HG03378 (cell line): ENCODE results near the gene RDH5.

ENCODE experiments used
- ATAC-seq: cut with Tn5 transposase; IDR thresholded peaks from one replicate; pipeline ENCODE4 v1.9.1; 2021; ENCODE audit warnings: mild to moderate bottlenecking, moderate library complexity; ENCODE audit not compliant: unreplicated experiment

Gene RDH5

DNA sequence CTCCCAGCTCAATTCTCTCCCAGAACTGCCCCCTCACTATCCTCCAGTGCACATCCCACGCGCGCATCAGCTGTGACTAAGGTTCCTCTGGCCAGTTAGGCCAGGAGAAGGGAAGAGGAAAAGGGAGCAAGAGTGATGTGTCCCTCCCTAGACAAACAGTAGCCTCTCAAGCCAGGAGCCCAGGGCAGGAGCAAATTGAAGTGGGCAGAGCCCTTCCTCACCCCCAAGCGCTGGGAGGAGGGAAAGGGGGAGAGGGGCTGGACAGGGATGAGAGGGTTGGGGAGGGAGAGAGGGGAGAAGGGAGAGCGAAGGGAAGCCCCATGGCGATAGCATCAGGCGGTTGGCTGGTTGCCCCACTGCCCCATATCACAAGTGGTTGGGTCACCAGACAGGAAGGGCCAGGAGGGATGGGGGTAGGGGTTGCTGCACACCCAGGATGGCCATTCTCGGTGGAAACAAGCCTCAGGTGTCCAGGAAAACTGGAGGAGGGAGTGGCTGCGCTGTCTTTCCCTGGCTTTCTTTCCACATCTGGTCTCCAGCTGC is 7.5 kb downstream of the RDH5 start:
- no peak for ATAC-seq

- peak; percentile 12 for ATAC-seq
Observed at GRCh38 chr12:55728186-55728938, 8.2 kb downstream of the RDH5 start.

DNA sequence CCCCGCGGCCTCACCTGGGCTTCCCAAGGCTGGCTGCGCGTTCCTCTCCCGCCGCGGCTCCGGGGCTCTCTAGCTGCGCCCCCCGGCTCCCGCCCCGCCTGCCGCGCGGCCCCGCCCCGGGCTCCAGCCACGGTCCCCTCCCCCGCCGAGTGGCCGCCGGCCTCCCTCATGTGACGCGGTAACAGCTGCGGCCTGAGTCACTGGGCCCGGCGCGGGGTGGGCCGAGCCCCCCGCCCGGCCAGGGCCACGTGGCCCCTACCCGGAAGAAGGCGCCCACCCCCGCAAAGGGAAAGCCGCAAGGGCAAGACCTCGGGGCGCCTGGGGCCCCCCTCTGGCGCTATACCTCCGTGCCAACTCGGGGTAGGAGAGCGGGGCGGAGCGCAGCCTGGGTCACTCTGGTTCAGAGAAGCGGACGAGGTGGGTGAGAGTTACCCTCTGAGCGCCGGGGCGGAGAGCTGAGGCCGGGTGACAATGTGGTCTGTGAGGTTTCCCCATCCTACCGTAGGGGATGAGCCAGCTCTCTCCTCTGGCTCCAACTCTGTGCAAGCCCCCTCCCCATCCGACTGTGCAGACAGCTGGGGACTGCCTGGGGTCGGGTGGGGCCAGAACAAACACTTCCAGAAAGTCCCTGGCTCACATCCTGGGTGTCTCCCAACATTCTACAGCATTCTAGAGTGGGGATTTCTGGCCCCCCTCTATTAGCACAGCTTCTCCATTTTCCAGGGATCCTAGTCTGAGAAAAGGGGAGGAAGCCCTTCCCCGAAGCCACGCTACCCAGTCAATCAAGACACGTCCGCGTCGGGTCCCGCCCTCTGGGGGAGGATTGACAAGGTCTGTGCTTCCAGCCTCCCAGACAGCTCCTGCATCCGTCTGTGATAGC is 9.0 kb downstream of the RDH5 start, which contains the start of gene CD63:
Gene CD63, minus strand, starts transcription at position 71 of the 880 bp plus-strand sequence. CDS start 668 bp downstream, outside the sequence.
- ATAC-seq, result peak; percentile 48

DNA sequence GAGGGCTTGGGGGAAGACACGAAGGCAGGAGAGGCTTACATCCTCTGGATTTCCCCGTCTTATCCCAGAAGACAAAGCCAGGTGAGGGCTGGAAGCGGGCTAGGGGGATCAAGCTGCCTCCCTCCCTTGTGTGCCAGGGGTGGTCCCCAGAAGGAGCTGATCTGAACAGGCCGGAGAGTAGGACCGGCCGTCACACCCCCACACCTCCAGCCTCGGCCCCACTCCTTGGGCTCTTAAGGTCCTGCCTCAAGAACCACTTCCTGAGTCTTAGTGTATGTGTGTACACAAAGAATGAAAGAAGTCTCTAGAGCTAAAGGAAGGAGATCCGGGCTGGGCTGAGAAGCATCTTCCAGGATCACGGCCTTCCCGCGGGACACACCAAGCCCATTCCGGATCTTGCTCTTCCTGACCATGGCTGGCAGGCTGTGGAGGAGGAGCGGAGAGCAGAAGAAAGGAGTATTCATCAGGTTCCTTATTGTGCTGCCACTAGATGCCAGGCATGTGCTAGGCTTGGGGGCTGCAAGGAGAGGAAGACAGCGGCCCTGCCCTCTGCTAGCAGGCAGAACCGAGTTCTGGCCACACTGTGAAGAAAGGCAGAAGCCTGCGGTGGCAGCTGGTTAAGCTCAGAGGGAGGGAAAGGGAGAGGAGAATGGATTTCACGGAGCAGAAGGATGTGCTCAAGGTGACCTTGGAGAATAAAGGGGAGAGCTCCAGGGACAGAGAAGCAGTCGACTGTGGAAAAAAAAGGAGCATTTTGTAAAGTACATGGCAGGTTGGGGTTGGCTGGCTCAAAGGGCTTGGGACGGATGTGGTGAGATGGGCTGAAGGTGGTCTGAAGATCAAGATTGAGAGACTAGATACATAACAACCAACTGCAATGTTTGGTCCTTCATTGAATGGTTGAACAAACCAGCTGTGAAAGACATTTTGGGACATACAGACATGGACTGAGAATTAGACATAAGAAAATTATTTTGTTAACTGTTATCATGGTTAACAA is 9.9 kb downstream of the RDH5 start:
- ATAC-seq, result peak; percentile 42

GRCh38 chr12:55732288-55732687 is 12.1 kb downstream of the RDH5 start:
- ATAC-seq, result no peak

- no peak for ATAC-seq
Observed at GRCh38 chr12:55733021-55733555, 12.9 kb downstream of the RDH5 start.

DNA sequence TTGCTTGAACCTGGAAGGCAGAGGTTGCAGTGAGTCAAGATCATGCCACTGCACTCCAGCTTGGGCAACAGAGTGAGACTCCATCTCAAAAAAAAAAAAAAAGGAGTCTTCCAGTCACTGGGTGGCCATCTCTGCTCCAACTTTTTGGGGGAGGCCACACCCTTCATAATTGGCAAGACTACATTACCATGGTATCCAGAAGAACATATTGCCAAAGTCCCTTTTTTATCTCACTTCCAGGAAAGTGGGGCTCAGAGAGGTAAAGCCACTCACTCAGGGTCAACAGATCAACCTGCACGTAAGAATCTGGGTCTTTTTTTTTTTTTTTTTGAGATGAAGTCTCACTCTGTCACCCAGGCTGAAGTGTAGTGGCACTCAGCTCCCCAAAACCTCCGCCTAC is 13.7 kb downstream of the RDH5 start:
- no peak for ATAC-seq

- ATAC-seq, result no peak
Observed at GRCh38 chr12:55734595-55734994, 14.4 kb downstream of the RDH5 start.

DNA sequence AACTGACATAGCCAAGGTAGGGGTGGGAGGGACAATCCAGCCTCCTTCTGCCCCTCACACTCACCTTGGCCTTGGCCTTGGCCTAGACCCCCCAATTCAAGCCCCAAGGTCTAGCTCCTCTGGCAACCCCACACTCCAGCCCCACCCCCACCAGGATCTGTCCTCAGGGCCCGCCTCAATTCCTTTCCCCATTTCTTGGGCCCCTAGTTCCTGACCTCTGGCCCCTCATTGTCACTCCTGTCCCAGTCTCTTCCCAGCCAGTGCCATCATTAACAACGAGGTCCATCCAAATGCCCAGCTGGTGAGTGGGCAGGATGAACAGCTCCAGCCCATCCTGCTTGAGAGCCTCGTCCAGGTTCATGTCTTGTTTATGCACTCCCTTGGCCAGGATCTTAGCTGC is 15.9 kb downstream of the RDH5 start:
- no peak for ATAC-seq

GRCh38 chr12:55736780-55737580 is 16.8 kb downstream of the RDH5 start:
- no peak for ATAC-seq

GRCh38 chr12:55737581-55738122 is 17.5 kb downstream of the RDH5 start:
- no peak for ATAC-seq

DNA sequence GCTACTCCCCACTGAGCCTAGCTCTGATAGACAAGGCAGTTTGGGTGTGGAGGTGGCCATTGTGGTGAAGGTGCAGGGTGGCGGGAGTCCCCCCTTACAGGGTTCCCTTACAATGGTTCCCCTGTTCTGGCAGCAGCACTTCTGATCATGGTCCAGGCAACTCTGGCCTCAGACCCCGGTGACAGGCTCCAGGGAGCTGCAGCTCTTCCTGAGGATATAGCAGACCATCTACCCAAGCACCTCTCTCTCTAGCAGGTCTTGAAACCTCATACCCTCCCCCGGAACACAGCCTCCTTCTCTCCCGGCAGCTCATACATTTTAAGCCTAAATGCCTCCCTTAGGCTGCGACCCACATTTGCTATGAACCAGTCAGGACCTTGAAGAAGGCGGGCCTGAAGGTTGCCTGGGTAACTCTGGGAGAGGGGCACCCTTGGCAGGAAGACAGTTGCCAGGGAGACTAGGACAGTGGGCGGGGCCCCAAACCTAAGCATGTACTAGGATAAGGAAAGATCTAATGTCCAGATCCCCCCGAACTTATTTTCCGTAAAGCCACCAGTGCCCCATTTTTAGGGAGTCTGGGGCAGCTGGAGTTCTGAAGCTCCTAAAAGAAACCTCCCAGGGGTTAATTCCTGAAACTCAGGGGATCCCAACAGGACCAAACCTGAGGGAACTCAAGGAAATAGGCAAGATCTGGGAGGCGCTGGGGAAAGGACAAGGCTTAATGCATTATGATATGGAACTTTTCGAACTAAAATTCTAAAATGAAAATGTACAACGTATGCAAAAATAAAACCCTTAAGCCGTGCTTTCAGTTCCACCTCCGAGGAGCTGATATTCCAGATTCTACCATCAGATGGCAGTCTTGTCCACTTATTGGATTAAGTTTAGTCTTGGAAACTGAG is 18.2 kb downstream of the RDH5 start:
- ATAC-seq, result peak; percentile 78

DNA sequence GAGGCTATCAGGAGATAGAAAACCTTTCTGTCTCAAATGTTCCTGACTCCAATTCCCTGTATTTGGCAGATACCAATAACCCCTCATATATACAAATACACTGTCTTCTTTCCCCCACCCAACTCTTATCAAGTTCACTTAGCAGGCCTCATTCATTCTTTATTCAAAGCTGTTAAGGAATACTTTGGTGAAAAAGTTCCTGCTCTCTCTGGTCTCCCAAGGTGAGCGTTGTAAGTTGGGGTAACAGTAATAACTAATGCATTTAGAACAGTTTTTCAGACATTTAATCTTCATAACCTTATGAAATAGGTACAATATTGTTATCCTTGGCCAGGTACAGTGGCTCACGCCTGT is 18.8 kb downstream of the RDH5 start:
- no peak for ATAC-seq

GRCh38 chr12:55741931-55742680 is 21.9 kb downstream of the RDH5 start:
- no peak for ATAC-seq

- no peak for ATAC-seq
Observed at GRCh38 chr12:55742719-55743405, 22.7 kb downstream of the RDH5 start, which contains the start of gene GDF11. TSS of gene GDF11 (plus strand) at chr12:55743122. CDS start at chr12:55743317, 195 bp downstream.

DNA sequence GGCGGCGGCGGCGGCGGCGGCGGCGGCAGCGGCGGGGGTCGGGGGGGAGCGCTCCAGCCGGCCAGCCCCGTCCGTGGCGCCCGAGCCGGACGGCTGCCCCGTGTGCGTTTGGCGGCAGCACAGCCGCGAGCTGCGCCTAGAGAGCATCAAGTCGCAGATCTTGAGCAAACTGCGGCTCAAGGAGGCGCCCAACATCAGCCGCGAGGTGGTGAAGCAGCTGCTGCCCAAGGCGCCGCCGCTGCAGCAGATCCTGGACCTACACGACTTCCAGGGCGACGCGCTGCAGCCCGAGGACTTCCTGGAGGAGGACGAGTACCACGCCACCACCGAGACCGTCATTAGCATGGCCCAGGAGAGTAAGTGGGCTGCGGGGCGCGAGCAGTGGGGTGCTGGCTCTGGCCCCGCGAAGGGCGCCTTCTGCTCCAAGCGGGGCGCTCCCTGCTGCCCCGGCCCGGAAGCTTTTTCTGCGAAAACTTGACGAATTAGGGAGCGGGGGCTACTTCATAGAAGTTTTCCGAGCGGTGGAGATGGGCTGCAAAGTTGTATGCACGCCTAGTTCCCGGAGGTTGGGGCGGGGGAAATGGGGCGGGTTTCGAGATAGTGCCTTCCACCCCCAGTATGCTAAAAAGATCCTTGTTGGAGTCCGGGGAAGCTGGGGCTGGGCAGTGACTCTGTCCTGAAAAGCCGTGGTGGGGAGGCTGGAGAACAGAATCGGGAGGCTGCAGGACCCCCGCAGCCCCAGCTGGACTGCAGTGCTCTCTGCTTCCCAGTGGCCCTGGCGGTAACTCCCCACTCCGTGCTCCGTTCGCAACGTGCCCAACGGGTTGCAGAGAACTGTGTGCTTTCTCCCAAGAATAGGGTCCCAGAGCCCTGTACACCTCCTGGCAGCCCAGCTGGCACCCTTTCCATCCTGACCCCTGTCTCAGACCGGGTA is 23.5 kb downstream of the RDH5 start:
- peak; percentile 30 for ATAC-seq
